Measurements from ENCODE around the gene BAZ1A. TPM values are rescaled to one million over a fixed set of nuclear protein-coding genes. Genes with fewer than 3 reads are reported as not detected.

BAZ1A gene
- total RNA-seq, 1 donor from 2014 or later = 26.7 TPM

- H3K27ac Mint-ChIP-seq (ENCODE audit: unreplicated experiment) = no peak overlapping the region
- H3K4me1 Mint-ChIP-seq (ENCODE audit: unreplicated experiment) = peaks cover 3% of the 10 kb centered on the region
- H3K9me3 Mint-ChIP-seq (ENCODE audit: unreplicated experiment) = no peaks in the 10 kb centered on the region
- TF ChIP-seq CTCF (IDR thresholded peaks at IDR 0.05) = no peak
- H3K27me3 Mint-ChIP-seq (ENCODE audit: unreplicated experiment) = no peaks in the 10 kb centered on the region
- H3K4me3 Mint-ChIP-seq (ENCODE audit: unreplicated experiment) = no peak overlapping the region
- DNase-seq (ENCODE audit: extremely low spot score, unreplicated experiment) = no peak
- H3K36me3 Mint-ChIP-seq (ENCODE audit: unreplicated experiment) = no peaks in the 10 kb centered on the region
Observed at GRCh38 chr14:34912182-34912581, 37.0 kb upstream of the BAZ1A start.

- Mint-ChIP-seq H3K27ac (ENCODE audit: unreplicated experiment) (no peak overlapping the region), H3K9me3 (ENCODE audit: unreplicated experiment) (no peaks in the 10 kb centered on the region), H3K27me3 (ENCODE audit: unreplicated experiment) (no peaks in the 10 kb centered on the region), H3K4me3 (ENCODE audit: unreplicated experiment) (no peak overlapping the region), H3K4me1 (ENCODE audit: unreplicated experiment) (peaks cover 3% of the 10 kb centered on the region), H3K36me3 (ENCODE audit: unreplicated experiment) (no peaks in the 10 kb centered on the region)
- no peak for TF ChIP-seq CTCF (IDR thresholded peaks at IDR 0.05)
- no peak for DNase-seq (ENCODE audit: extremely low spot score, unreplicated experiment)
Observed at GRCh38 chr14:34911209-34912150, 36.3 kb upstream of the BAZ1A start.

GRCh38 chr14:34906287-34906686 is 31.1 kb upstream of the BAZ1A start:
- no peaks in the 10 kb centered on the region for H3K27me3 Mint-ChIP-seq (ENCODE audit: unreplicated experiment)
- no peaks in the 10 kb centered on the region for H3K4me1 Mint-ChIP-seq (ENCODE audit: unreplicated experiment)
- H3K9me3 Mint-ChIP-seq (ENCODE audit: unreplicated experiment) = no peaks in the 10 kb centered on the region
- DNase-seq (ENCODE audit: extremely low spot score, unreplicated experiment) = no peak
- no peak overlapping the region for H3K27ac Mint-ChIP-seq (ENCODE audit: unreplicated experiment)
- H3K4me3 Mint-ChIP-seq (ENCODE audit: unreplicated experiment) = no peak overlapping the region
- no peaks in the 10 kb centered on the region for H3K36me3 Mint-ChIP-seq (ENCODE audit: unreplicated experiment)
- TF ChIP-seq CTCF (IDR thresholded peaks at IDR 0.05) = no peak

- Mint-ChIP-seq H3K4me3 (ENCODE audit: unreplicated experiment) (no peak overlapping the region), H3K36me3 (ENCODE audit: unreplicated experiment) (no peaks in the 10 kb centered on the region), H3K27me3 (ENCODE audit: unreplicated experiment) (no peaks in the 10 kb centered on the region), H3K9me3 (ENCODE audit: unreplicated experiment) (no peaks in the 10 kb centered on the region), H3K4me1 (ENCODE audit: unreplicated experiment) (no peaks in the 10 kb centered on the region), H3K27ac (ENCODE audit: unreplicated experiment) (no peak overlapping the region)
- TF ChIP-seq CTCF (IDR thresholded peaks at IDR 0.05) = no peak
- DNase-seq (ENCODE audit: extremely low spot score, unreplicated experiment) = no peak
Observed at GRCh38 chr14:34895277-34895676, 20.1 kb upstream of the BAZ1A start.

GRCh38 chr14:34890937-34891336 is 15.8 kb upstream of the BAZ1A start:
- H3K27ac Mint-ChIP-seq (ENCODE audit: unreplicated experiment) = no peak overlapping the region
- no peak for TF ChIP-seq CTCF (IDR thresholded peaks at IDR 0.05)
- H3K27me3 Mint-ChIP-seq (ENCODE audit: unreplicated experiment) = no peaks in the 10 kb centered on the region
- no peaks in the 10 kb centered on the region for H3K36me3 Mint-ChIP-seq (ENCODE audit: unreplicated experiment)
- no peaks in the 10 kb centered on the region for H3K9me3 Mint-ChIP-seq (ENCODE audit: unreplicated experiment)
- no peaks in the 10 kb centered on the region for H3K4me1 Mint-ChIP-seq (ENCODE audit: unreplicated experiment)
- DNase-seq (ENCODE audit: extremely low spot score, unreplicated experiment) = no peak
- H3K4me3 Mint-ChIP-seq (ENCODE audit: unreplicated experiment) = no peak overlapping the region
